ENCODE data around the gene CNPPD1.

CNPPD1 gene

GRCh38 chr2:219149667-219150066 is 27.1 kb downstream of the CNPPD1 start:
- Histone ChIP-seq H3K36me3 (ENCODE audit: control insufficient read depth, insufficient read depth, low read length) (peaks cover 21% of the 10 kb centered on the region), H3K9ac (ENCODE audit: low read length) (no peak overlapping the region), H3K27me3 (ENCODE audit: control insufficient read depth, insufficient read depth, low read length) (no peaks in the 10 kb centered on the region), H3K9me3 (ENCODE audit: control insufficient read depth, insufficient read depth, low read depth, low read length) (no peaks in the 10 kb centered on the region), H3K4me3 (ENCODE audit: low read depth, low read length) (no peak overlapping the region), H3K4me1 (ENCODE audit: control insufficient read depth, insufficient read depth, low read length) (no peaks in the 10 kb centered on the region), H3K27ac (ENCODE audit: low read depth, low read length) (no peak overlapping the region)

DNA sequence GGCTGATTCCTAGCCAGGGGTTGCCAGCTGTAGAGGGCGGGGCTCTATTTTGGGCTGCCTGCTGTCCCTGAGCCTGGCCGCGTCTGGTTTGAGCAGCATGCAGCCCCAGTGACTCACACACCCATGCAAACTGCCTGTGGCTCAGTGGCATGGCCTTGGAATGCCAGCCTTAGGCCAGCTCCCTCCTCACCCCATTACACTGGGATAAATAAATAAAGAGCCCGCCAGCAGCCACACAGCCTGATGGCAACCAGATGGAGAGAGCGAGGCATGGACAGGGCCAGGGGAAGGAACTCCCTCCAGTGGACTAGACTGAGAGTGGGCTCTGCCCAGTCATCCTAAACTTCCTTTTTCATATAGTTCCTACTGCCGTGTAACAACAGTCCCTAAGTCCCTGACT is 34.4 kb downstream of the CNPPD1 start:
- H3K27ac ChIP-seq (ENCODE audit: low read depth, low read length) = no peak overlapping the region

GRCh38 chr2:219140722-219141121 is 36.0 kb downstream of the CNPPD1 start:
- no peak overlapping the region for H3K4me3 ChIP-seq (ENCODE audit: low read depth, low read length)
- 0 out of 2 replicates have a peak, but pooled peaks cover 3% of the 10 kb centered on the region for H3K9me3 ChIP-seq (ENCODE audit: control insufficient read depth, insufficient read depth, low read depth, low read length)
- no peaks in the 10 kb centered on the region for H3K4me1 ChIP-seq (ENCODE audit: control insufficient read depth, insufficient read depth, low read length)
- no peaks in the 10 kb centered on the region for H3K27me3 ChIP-seq (ENCODE audit: control insufficient read depth, insufficient read depth, low read length)
- H3K36me3 ChIP-seq (ENCODE audit: control insufficient read depth, insufficient read depth, low read length) = peaks cover 12% of the 10 kb centered on the region
- H3K27ac ChIP-seq (ENCODE audit: low read depth, low read length) = no peak overlapping the region
- H3K9ac ChIP-seq (ENCODE audit: low read length) = no peak overlapping the region

More for the DNA sequence above, 34.4 kb downstream of the CNPPD1 start:
- no peaks in the 10 kb centered on the region for H3K27me3 ChIP-seq (ENCODE audit: control insufficient read depth, insufficient read depth, low read length)
- no peak overlapping the region for H3K4me3 ChIP-seq (ENCODE audit: low read depth, low read length)
- no peaks in the 10 kb centered on the region for H3K4me1 ChIP-seq (ENCODE audit: control insufficient read depth, insufficient read depth, low read length)
- peaks cover 25% of the 10 kb centered on the region for H3K36me3 ChIP-seq (ENCODE audit: control insufficient read depth, insufficient read depth, low read length)
- no peak overlapping the region for H3K9ac ChIP-seq (ENCODE audit: low read length)
- H3K9me3 ChIP-seq (ENCODE audit: control insufficient read depth, insufficient read depth, low read depth, low read length) = 0 out of 2 replicates have a peak, but pooled peaks cover 3% of the 10 kb centered on the region

DNA sequence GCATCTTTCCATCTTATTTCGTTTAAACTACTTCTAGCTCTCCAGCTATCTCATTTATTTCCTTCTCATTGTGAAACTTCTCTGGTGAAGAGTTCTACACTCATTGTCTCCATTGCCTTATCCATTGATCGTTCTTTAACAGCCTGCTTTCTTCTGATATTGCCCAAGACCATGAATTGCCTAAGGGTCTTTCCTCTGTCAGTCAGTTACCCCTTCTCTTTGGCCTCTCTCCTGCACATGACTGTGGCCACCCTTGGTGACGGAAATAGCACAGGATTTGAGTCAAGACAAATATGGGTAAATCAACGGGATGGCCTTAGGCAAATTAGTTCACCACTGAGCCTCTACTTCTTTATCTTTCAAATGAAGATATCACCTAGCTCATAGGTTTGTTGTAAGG is 42.7 kb downstream of the CNPPD1 start:
- Histone ChIP-seq H3K27me3 (ENCODE audit: control insufficient read depth, insufficient read depth, low read length) (no peaks in the 10 kb centered on the region), H3K4me3 (ENCODE audit: low read depth, low read length) (no peak overlapping the region), H3K4me1 (ENCODE audit: control insufficient read depth, insufficient read depth, low read length) (no peaks in the 10 kb centered on the region; the same call in 1 of the 2 replicates), H3K9me3 (ENCODE audit: control insufficient read depth, insufficient read depth, low read depth, low read length) (no peaks in the 10 kb centered on the region), H3K9ac (ENCODE audit: low read length) (no peak overlapping the region), H3K36me3 (ENCODE audit: control insufficient read depth, insufficient read depth, low read length) (no peaks in the 10 kb centered on the region), H3K27ac (ENCODE audit: low read depth, low read length) (no peak overlapping the region)

DNA sequence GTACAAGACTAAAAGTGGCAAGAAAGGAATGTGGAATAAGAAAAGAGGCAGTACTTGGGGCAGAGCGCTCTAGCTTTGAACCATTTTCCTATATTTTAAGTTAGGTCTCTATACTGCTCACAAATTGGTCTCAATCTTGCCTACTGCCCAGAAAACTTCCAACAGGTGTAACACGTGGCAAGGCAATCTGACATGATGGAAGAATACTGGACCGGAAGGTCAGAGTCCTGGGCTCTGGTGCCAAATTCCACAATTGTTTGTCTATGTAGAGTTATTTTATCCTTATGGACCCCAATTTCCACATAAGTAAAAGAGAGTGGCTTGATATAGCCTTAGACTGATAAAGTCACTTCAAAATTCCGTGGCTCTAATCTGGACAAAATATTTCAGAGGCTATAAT is 45.0 kb downstream of the CNPPD1 start:
- no peak overlapping the region for H3K4me3 ChIP-seq (ENCODE audit: low read depth, low read length)
- no peak overlapping the region for H3K27ac ChIP-seq (ENCODE audit: low read depth, low read length)
- H3K36me3 ChIP-seq (ENCODE audit: control insufficient read depth, insufficient read depth, low read length) = no peaks in the 10 kb centered on the region
- H3K27me3 ChIP-seq (ENCODE audit: control insufficient read depth, insufficient read depth, low read length) = no peaks in the 10 kb centered on the region
- H3K9ac ChIP-seq (ENCODE audit: low read length) = no peak overlapping the region
- H3K4me1 ChIP-seq (ENCODE audit: control insufficient read depth, insufficient read depth, low read length) = no peaks in the 10 kb centered on the region; the same call in 1 of the 2 replicates
- H3K9me3 ChIP-seq (ENCODE audit: control insufficient read depth, insufficient read depth, low read depth, low read length) = no peaks in the 10 kb centered on the region

- H3K9ac ChIP-seq (ENCODE audit: low read length) = no peak overlapping the region
- H3K4me3 ChIP-seq (ENCODE audit: low read depth, low read length) = no peak overlapping the region
- no peaks in the 10 kb centered on the region for H3K27me3 ChIP-seq (ENCODE audit: control insufficient read depth, insufficient read depth, low read length)
- no peak overlapping the region for H3K27ac ChIP-seq (ENCODE audit: low read depth, low read length)
- no peaks in the 10 kb centered on the region for H3K36me3 ChIP-seq (ENCODE audit: control insufficient read depth, insufficient read depth, low read length)
- H3K4me1 ChIP-seq (ENCODE audit: control insufficient read depth, insufficient read depth, low read length) = no peaks in the 10 kb centered on the region; the same call in 1 of the 2 replicates
- H3K9me3 ChIP-seq (ENCODE audit: control insufficient read depth, insufficient read depth, low read depth, low read length) = no peaks in the 10 kb centered on the region
Measured at GRCh38 chr2:219131327-219131726, 45.4 kb downstream of the CNPPD1 start.

DNA sequence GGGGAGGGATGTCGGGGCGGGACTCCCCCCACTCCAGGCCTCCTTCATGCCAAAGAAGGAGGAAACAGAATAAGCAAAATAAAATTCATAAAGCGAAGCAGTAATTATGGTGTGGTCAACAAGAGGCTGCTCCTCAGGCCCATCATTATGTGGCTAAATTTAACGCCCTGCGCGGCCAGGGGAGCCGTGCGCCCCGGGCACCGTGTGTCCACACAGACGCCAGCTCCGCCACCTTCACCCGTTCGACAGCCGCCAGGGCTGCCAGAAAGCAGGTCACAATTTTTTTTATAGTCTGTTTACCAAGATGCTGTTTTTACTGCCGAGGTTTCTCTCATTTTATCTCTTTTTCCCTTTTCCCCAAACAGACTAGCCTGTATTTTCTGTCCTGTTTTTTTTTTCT is 47.1 kb downstream of the CNPPD1 start:
- no peak overlapping the region for H3K9ac ChIP-seq (ENCODE audit: low read length)
- H3K27ac ChIP-seq (ENCODE audit: low read depth, low read length) = no peak overlapping the region
- no peak overlapping the region for H3K4me3 ChIP-seq (ENCODE audit: low read depth, low read length)
- no peaks in the 10 kb centered on the region for H3K36me3 ChIP-seq (ENCODE audit: control insufficient read depth, insufficient read depth, low read length)
- no peaks in the 10 kb centered on the region for H3K27me3 ChIP-seq (ENCODE audit: control insufficient read depth, insufficient read depth, low read length)
- H3K9me3 ChIP-seq (ENCODE audit: control insufficient read depth, insufficient read depth, low read depth, low read length) = no peaks in the 10 kb centered on the region
- H3K4me1 ChIP-seq (ENCODE audit: control insufficient read depth, insufficient read depth, low read length) = peaks cover 5% of the 10 kb centered on the region

DNA sequence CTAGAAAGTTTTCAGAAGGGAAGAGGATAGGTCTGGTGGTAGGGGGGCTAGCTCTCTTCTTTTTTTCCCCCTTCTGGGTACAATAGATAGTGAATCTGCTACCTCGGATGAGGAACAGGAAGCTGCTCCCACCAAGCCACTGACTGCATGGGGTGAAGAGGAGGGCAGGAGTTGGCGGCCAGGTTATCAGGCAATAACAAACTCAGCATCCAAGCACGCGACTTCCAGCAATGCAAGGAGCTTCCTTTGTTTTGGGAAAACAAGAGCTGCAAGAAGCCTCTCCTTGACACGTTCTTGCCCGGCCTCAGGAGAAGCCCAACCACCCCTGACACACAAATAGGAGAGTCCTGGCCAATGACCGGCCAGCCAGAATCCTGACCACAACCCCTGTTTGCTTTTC is 48.3 kb downstream of the CNPPD1 start:
- H3K4me1 ChIP-seq (ENCODE audit: control insufficient read depth, insufficient read depth, low read length) = peaks cover 5% of the 10 kb centered on the region; the same call in 1 of the 2 replicates
- no peak overlapping the region for H3K9ac ChIP-seq (ENCODE audit: low read length)
- H3K27ac ChIP-seq (ENCODE audit: low read depth, low read length) = no peak overlapping the region
- H3K36me3 ChIP-seq (ENCODE audit: control insufficient read depth, insufficient read depth, low read length) = no peaks in the 10 kb centered on the region
- no peaks in the 10 kb centered on the region for H3K27me3 ChIP-seq (ENCODE audit: control insufficient read depth, insufficient read depth, low read length)
- H3K9me3 ChIP-seq (ENCODE audit: control insufficient read depth, insufficient read depth, low read depth, low read length) = no peaks in the 10 kb centered on the region
- H3K4me3 ChIP-seq (ENCODE audit: low read depth, low read length) = no peak overlapping the region

GRCh38 chr2:219127037-219127635 is 49.6 kb downstream of the CNPPD1 start:
- Histone ChIP-seq H3K27me3 (ENCODE audit: control insufficient read depth, insufficient read depth, low read length) (no peaks in the 10 kb centered on the region), H3K9me3 (ENCODE audit: control insufficient read depth, insufficient read depth, low read depth, low read length) (no peaks in the 10 kb centered on the region), H3K4me1 (ENCODE audit: control insufficient read depth, insufficient read depth, low read length) (peaks cover 5% of the 10 kb centered on the region; the same call in 1 of the 2 replicates), H3K27ac (ENCODE audit: low read depth, low read length) (no peak overlapping the region), H3K36me3 (ENCODE audit: control insufficient read depth, insufficient read depth, low read length) (no peaks in the 10 kb centered on the region), H3K4me3 (ENCODE audit: low read depth, low read length) (no peak overlapping the region), H3K9ac (ENCODE audit: low read length) (no peak overlapping the region)

- H3K9ac ChIP-seq (ENCODE audit: low read length) = no peak overlapping the region
- no peaks in the 10 kb centered on the region for H3K9me3 ChIP-seq (ENCODE audit: control insufficient read depth, insufficient read depth, low read depth, low read length)
- no peaks in the 10 kb centered on the region for H3K27me3 ChIP-seq (ENCODE audit: control insufficient read depth, insufficient read depth, low read length)
- H3K36me3 ChIP-seq (ENCODE audit: control insufficient read depth, insufficient read depth, low read length) = no peaks in the 10 kb centered on the region
- no peak overlapping the region for H3K4me3 ChIP-seq (ENCODE audit: low read depth, low read length)
- H3K27ac ChIP-seq (ENCODE audit: low read depth, low read length) = no peak overlapping the region
- H3K4me1 ChIP-seq (ENCODE audit: control insufficient read depth, insufficient read depth, low read length) = peaks cover 5% of the 10 kb centered on the region; the same call in 1 of the 2 replicates
Measured at GRCh38 chr2:219126555-219126954, 50.2 kb downstream of the CNPPD1 start.

GRCh38 chr2:219125886-219126270 is 50.8 kb downstream of the CNPPD1 start:
- no peak overlapping the region for H3K4me3 ChIP-seq (ENCODE audit: low read depth, low read length)
- no peaks in the 10 kb centered on the region for H3K27me3 ChIP-seq (ENCODE audit: control insufficient read depth, insufficient read depth, low read length)
- H3K27ac ChIP-seq (ENCODE audit: low read depth, low read length) = no peak overlapping the region
- no peak overlapping the region for H3K9ac ChIP-seq (ENCODE audit: low read length)
- no peaks in the 10 kb centered on the region for H3K9me3 ChIP-seq (ENCODE audit: control insufficient read depth, insufficient read depth, low read depth, low read length)
- peaks cover 5% of the 10 kb centered on the region; the same call in 1 of the 2 replicates for H3K4me1 ChIP-seq (ENCODE audit: control insufficient read depth, insufficient read depth, low read length)
- H3K36me3 ChIP-seq (ENCODE audit: control insufficient read depth, insufficient read depth, low read length) = no peaks in the 10 kb centered on the region

All from HUES6 (cell line).